Psoas muscle (tissue), 8 donors: ENCODE data around the gene SURF2. TPM values are rescaled to one million over a fixed set of nuclear protein-coding genes. Genes with fewer than 3 reads are reported as not detected.

Experiments
- ATAC-seq, 4 donors: fragments of 200-7000 bp; cut with Tn5 transposase; one replicate each; pipeline ENCODE4 v1.9.1; 2020; ENCODE audit warnings: moderate library complexity in 3 of 4, mild to moderate bottlenecking in 2 of 4
- DNase-seq, 2 donors: peaks; one replicate each; pipeline ENCODE4 v3.0.0-alpha.2; 2020
- H3K27ac ChIP-seq: fragments of 200-600 bp; one replicate; pipeline ENCODE4 v1.8.0; 2022
- H3K27me3 ChIP-seq, 3 donors: fragments of 200-600 bp in 1 of 3; one replicate each; pipeline versions ENCODE4 v1.6.1 to v1.8.0; 2013 to 2022; ENCODE audit warnings: low read length in 2 of 3, mild to moderate bottlenecking in 2 of 3, moderate library complexity in 1 of 3; ENCODE audit not compliant: insufficient read depth in 3 of 3
- H3K36me3 ChIP-seq, 2 donors: fragments of 200-600 bp in 1 of 2; one replicate each; pipeline versions ENCODE4 v1.6.1 to v1.8.0; 2013 to 2022; ENCODE audit warnings: low read depth in 1 of 2, mild to moderate bottlenecking in 1 of 2, moderate library complexity in 1 of 2; ENCODE audit not compliant: insufficient read depth in 1 of 2
- H3K4me1 ChIP-seq: fragments of 200-600 bp; one replicate; pipeline ENCODE4 v1.8.0; 2022
- H3K4me3 ChIP-seq: fragments of 200-600 bp; one replicate; pipeline ENCODE4 v1.8.0; 2022; ENCODE audit warnings: mild to moderate bottlenecking
- H3K9me3 ChIP-seq: fragments of 200-600 bp; one replicate; pipeline ENCODE4 v1.8.0; 2022
- WGBS, 3 donors: extraction: QIAGEN DNeasy Blood & Tissue Kit; methylation state at CpG; one replicate each; pipeline versions ENCODE4 v1.1.6 to v1.1.7; 2013; 5-methylcytosine and 5-hydroxymethylcytosine counted together
- intact Hi-C, 2 donors: fragments of 100-400 bp; cut with DNase I; formaldehyde crosslinking; loops; one replicate each; pipeline versions ENCODE4 v1.11.0 to v1.14.2; 2022
- polyA plus RNA-seq, 3 donors: library from polyadenylated mRNA; stranded (reverse); fragments of 200-250 nt; gene quantifications; one replicate each; pipeline ENCODE4 v1.2.3, GENCODE V29; 2013
- total RNA-seq, 4 donors: library from RNA; stranded (reverse); fragmentation: NEBNext Ultra II Directional in 2 of 4; extraction: Animal tissue kit (Norgen Biotek cat#: 25700) in 2 of 4; gene quantifications; one replicate each; pipeline versions ENCODE4 v1.2.1 to v1.2.4, GENCODE V29; 2021 to 2023
- TF ChIP-seq, protein P1 (sequence below): fragments of 200-600 bp; IDR thresholded peaks from one replicate; pipeline ENCODE4 v1.8.0; 2022; ENCODE audit warnings: antibody characterized with exemption
- donor health status: healthy with polysubstance abuse.
- donor health status: DM: no; HTN: no; CAD: no; lungs with moderate emphysema.
- donor health status: Bipolar disorder and iron deficiency.
- donor health status: healthy.
- donor health status: DM: yes; HTN: yes; CAD: no.
- donor health status: DM: no; HTN: no; CAD: no.
- donor health status: DM: no; HTN: no; CAD: no.
- donor health status: DM: yes; HTN: yes; CAD: no.

The SURF2 gene
- total and polyA plus RNA-seq, 7 donors, result 10.9 to 50.6 (median 13.8) TPM

- Histone ChIP-seq H3K4me3 (no peak overlapping the region), H3K27me3 (no peaks in the 10 kb centered on the region), H3K4me1 (peaks cover 18% of the 10 kb centered on the region), H3K36me3 (peaks cover 9 to 62% of the 10 kb centered on the region in 2 donors), H3K9me3 (no peaks in the 10 kb centered on the region), H3K27ac (peak overlapping the region; percentile 76)
- intact Hi-C loops, result loop anchor here (1.0 to 5.0 kb wide), 4 partner anchors 29 to 82 kb away; partner anchors contain the start of genes STKLD1 (in 1 of the 2), SURF1 (in 1 of the 2), SURF2 (in 1 of the 2) and SURF4 (in 1 of the 2)
- DNase-seq, result peak; percentile 59 to 87
- 30 to 40% (median 31%) methylated on average over 19 of the region's 19 CpGs for WGBS, 3 donors
- peak; percentile 58 to 91 (median 87) for ATAC-seq
- TF ChIP-seq, protein P1, sequence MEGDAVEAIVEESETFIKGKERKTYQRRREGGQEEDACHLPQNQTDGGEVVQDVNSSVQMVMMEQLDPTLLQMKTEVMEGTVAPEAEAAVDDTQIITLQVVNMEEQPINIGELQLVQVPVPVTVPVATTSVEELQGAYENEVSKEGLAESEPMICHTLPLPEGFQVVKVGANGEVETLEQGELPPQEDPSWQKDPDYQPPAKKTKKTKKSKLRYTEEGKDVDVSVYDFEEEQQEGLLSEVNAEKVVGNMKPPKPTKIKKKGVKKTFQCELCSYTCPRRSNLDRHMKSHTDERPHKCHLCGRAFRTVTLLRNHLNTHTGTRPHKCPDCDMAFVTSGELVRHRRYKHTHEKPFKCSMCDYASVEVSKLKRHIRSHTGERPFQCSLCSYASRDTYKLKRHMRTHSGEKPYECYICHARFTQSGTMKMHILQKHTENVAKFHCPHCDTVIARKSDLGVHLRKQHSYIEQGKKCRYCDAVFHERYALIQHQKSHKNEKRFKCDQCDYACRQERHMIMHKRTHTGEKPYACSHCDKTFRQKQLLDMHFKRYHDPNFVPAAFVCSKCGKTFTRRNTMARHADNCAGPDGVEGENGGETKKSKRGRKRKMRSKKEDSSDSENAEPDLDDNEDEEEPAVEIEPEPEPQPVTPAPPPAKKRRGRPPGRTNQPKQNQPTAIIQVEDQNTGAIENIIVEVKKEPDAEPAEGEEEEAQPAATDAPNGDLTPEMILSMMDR, result no peak
Observed at GRCh38 chr9:133405508-133406438, 49.4 kb downstream of the SURF2 start.

DNA sequence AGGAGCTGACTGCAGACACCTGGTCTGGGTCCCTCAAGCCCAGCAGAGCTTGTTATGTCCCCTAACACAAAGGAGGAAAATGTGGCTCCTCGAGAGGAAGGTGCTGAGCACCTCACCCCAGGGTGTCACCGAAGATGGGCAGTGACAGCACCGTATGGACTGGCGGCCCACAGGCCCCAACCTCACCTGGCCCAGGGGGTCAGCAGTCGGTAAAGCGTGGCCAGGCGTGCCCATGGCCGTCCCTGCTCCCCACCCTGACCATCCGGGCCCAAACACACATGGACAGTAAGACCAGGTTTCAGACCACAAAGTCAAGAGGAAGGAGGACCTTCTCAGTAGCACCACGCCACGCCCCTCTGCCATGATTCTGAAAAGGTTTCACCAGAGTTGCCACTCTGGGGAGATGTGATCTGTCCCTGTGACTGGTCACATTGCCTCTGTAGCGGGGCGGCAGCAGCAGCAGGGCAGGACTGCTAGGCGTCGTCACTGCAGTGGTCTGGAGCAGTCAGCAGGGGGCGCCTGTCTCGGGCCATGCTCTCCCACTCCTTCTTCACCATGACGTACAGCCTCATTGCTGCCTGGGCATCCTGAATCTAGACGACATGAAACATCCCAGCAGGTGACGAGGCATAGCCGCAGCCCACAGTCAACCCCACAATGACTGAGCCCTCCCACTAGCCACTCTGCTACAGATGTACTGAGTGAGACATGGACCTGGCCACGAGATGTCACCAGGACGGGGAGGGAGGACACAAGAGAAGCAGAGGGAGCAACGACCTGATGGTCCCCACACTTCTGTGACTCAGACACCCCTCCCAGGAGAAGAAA, 50.3 kb downstream of the SURF2 start:
- TF ChIP-seq, protein P1, result peak; percentile 83

DNA sequence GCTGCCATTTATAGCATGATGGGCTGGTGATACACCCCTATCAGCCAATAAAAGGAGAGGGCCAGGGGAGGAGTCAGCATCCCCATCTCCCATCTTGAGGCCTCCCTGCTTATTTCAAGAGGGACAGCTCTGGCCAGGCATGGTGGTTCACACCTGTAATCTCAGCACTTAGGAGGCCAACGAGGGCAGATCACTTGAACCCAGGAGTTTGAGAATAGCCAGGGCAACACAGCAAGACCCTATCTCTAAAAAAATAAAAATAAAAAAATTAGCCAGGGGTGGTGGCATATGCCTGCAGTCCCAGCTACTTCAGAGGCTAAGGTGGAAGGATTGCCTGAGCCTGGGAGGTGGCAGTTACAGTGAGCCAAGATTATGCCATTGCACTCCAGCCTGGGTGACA, 51.7 kb downstream of the SURF2 start:
- Histone ChIP-seq H3K9me3 (no peaks in the 10 kb centered on the region), H3K27ac (no peak overlapping the region), H3K27me3 (no peaks in the 10 kb centered on the region), H3K4me3 (no peak overlapping the region), H3K36me3 (peaks cover 9 to 74% of the 10 kb centered on the region in 2 donors), H3K4me1 (peaks cover 18% of the 10 kb centered on the region)
- no peak for DNase-seq
- intact Hi-C loops, result loop anchor here (5.0 kb wide), 2 partner anchors 51 to 79 kb away; partner anchors contain the start of genes SURF1 (in 1 of the 2) and SURF2 (in 1 of the 2)
- TF ChIP-seq, protein P1, result no peak
- ATAC-seq, result no peak
- WGBS, 3 donors, result 90 to 100% (median 96%) methylated on average over 1 of the region's 1 CpG

More for the DNA sequence above, 50.3 kb downstream of the SURF2 start:
- Histone ChIP-seq H3K27ac (peak overlapping the region; percentile 76), H3K9me3 (no peaks in the 10 kb centered on the region), H3K4me1 (peaks cover 18% of the 10 kb centered on the region), H3K36me3 (peaks cover 9 to 71% of the 10 kb centered on the region in 2 donors), H3K27me3 (no peaks in the 10 kb centered on the region), H3K4me3 (no peak overlapping the region)
- DNase-seq (peak; percentile 74 to 85), ATAC-seq (peak; percentile 78 to 85 (median 82))
- intact Hi-C loops, result loop anchor here (1.0 to 5.0 kb wide), 3 partner anchors 49 to 81 kb away; partner anchors contain the start of genes SURF1 (in 1 of the 2) and SURF2 (in 1 of the 2)
- WGBS, 3 donors, result 58 to 63% (median 58%) methylated on average over 24 of the region's 24 CpGs

Other genes with a start within 250 kb of the SURF2 start
- gene RALGDS, start 235.3 kb upstream of the SURF2 start, total RNA-seq, result 10 to 100 TPM; 13.3 to 64.6 (median 21.4) TPM
- 10 to 100 TPM; 12.3 to 21.1 (median 17.2) TPM for gene RALGDS, start 235.3 kb upstream of the SURF2 start, polyA plus RNA-seq
- 1 to 10 TPM; 2.0 to 4.4 (median 3.3) TPM for gene GBGT1, start 192.6 kb upstream of the SURF2 start, total RNA-seq
- gene GBGT1, start 192.6 kb upstream of the SURF2 start, polyA plus RNA-seq, result 1 to 10 TPM; 1.6 to 2.9 (median 2.7) TPM
- gene OBP2B, start 147.3 kb upstream of the SURF2 start, total RNA-seq, result not detected
- not detected for gene OBP2B, start 147.3 kb upstream of the SURF2 start, polyA plus RNA-seq
- under 1 TPM; 0.37 to 0.86 (median 0.72) TPM for gene ABO, start 81.3 kb upstream of the SURF2 start, total RNA-seq
- under 1 TPM; 0.03 to 0.51 (median 0.14) TPM for gene ABO, start 81.3 kb upstream of the SURF2 start, polyA plus RNA-seq
- 10 to 100 TPM; 11.4 to 27.3 (median 16.0) TPM for gene SURF6, start 20.4 kb upstream of the SURF2 start, total RNA-seq
- 10 to 100 TPM; 27.7 to 43.0 (median 36.3) TPM for gene SURF6, start 20.4 kb upstream of the SURF2 start, polyA plus RNA-seq
- 10 to 100 TPM in 2 of 4 donors, 1 to 10 TPM in 2; 7.5 to 14.4 (median 10.6) TPM for gene MED22, start 8.4 kb upstream of the SURF2 start, total RNA-seq
- gene MED22, start 8.4 kb upstream of the SURF2 start, polyA plus RNA-seq, result 10 to 100 TPM; 14.5 to 43.5 (median 23.4) TPM
- gene RPL7A, start 8.3 kb upstream of the SURF2 start, total RNA-seq, result 1,000 to 10,000 TPM; 1,013 to 1,526 (median 1,062) TPM
- gene RPL7A, start 8.3 kb upstream of the SURF2 start, polyA plus RNA-seq, result 1,000 to 10,000 TPM; 1,923 to 3,403 (median 2,177) TPM
- 10 to 100 TPM; 27.7 to 54.9 (median 45.5) TPM for gene SURF1, start 63 bp upstream of the SURF2 start, total RNA-seq
- gene SURF1, start 63 bp upstream of the SURF2 start, polyA plus RNA-seq, result 100 to 1,000 TPM in 1 of 3 donors, 10 to 100 TPM in 2; 63.1 to 127 (median 77.0) TPM
- 10 to 100 TPM; 45.6 to 69.4 (median 66.8) TPM for gene SURF4, start 19.5 kb downstream of the SURF2 start, total RNA-seq
- 100 to 1,000 TPM in 1 of 3 donors, 10 to 100 TPM in 2; 47.9 to 120 (median 88.0) TPM for gene SURF4, start 19.5 kb downstream of the SURF2 start, polyA plus RNA-seq
- gene STKLD1, start 19.8 kb downstream of the SURF2 start, total RNA-seq, result under 1 TPM; 0.28 to 0.69 (median 0.46) TPM
- under 1 TPM; 0.07 to 0.69 (median 0.46) TPM for gene STKLD1, start 19.8 kb downstream of the SURF2 start, polyA plus RNA-seq
- gene REXO4, start 61.5 kb downstream of the SURF2 start, total RNA-seq, result 10 to 100 TPM; 23.8 to 31.2 (median 28.6) TPM
- gene REXO4, start 61.5 kb downstream of the SURF2 start, polyA plus RNA-seq, result 10 to 100 TPM; 31.7 to 75.2 (median 54.9) TPM
- 1 to 10 TPM; 2.0 to 6.7 (median 2.5) TPM for gene ADAMTS13, start 65.8 kb downstream of the SURF2 start, total RNA-seq
- gene ADAMTS13, start 65.8 kb downstream of the SURF2 start, polyA plus RNA-seq, result 1 to 10 TPM in 2 of 3 donors, under 1 TPM in 1; 0.73 to 2.6 (median 1.8) TPM
- 1 to 10 TPM; 2.8 to 9.4 (median 7.2) TPM for gene CACFD1, start 103.4 kb downstream of the SURF2 start, total RNA-seq
- gene CACFD1, start 103.4 kb downstream of the SURF2 start, polyA plus RNA-seq, result 1 to 10 TPM; 4.4 to 7.4 (median 5.6) TPM
- 1 to 10 TPM; 1.2 to 2.7 (median 1.7) TPM for gene SLC2A6, start 122.5 kb downstream of the SURF2 start, total RNA-seq
- gene SLC2A6, start 122.5 kb downstream of the SURF2 start, polyA plus RNA-seq, result 1 to 10 TPM; 1.3 to 2.2 (median 1.8) TPM
- gene MYMK, start 168.4 kb downstream of the SURF2 start, total RNA-seq, result 1 to 10 TPM in 1 of 4 donors, under 1 TPM in 1, not detected in 2; 0.44 to 4.5 TPM
- gene MYMK, start 168.4 kb downstream of the SURF2 start, polyA plus RNA-seq, result under 1 TPM in 2 of 3 donors, not detected in 1; 0.05 to 0.60 TPM
- gene ADAMTSL2, start 178.2 kb downstream of the SURF2 start, total RNA-seq, result 1 to 10 TPM in 2 of 4 donors, under 1 TPM in 2; 0.34 to 5.4 (median 2.4) TPM
- under 1 TPM; 0.21 to 0.75 (median 0.29) TPM for gene ADAMTSL2, start 178.2 kb downstream of the SURF2 start, polyA plus RNA-seq